Natural killer cell (primary cell): ENCODE measurements around the gene TMEM229A. TPM values are rescaled to one million over a fixed set of nuclear protein-coding genes. Genes with fewer than 3 reads are reported as not detected.

Experiments
- ATAC-seq, 3 donors: fragments of 150-1000 bp in 2 of 3; fragments of 200-7000 bp in 1 of 3; cut with Tn5 transposase; 1 replicate in 1 of 3; 2 replicates in 2 of 3; pipeline ENCODE4 v1.10.0; 2021; ENCODE audit warnings: mild to moderate bottlenecking in 2 of 3, moderate library complexity in 2 of 3
- DNase-seq, 2 donors: peaks; one replicate each; pipeline versions ENCODE4 v3.0.0 to v3.0.0-alpha.2; 2013 to 2021; ENCODE audit warnings: mixed read lengths in 1 of 2
- H3K27ac ChIP-seq: one replicate; pipeline ENCODE4 v1.5.1; 2013; ENCODE audit warnings: mild to moderate bottlenecking, low read length
- H3K27me3 ChIP-seq: one replicate; pipeline ENCODE4 v1.6.1; 2013; ENCODE audit warnings: low read length; ENCODE audit not compliant: control insufficient read depth, insufficient read depth
- H3K36me3 ChIP-seq: one replicate; pipeline ENCODE4 v1.6.1; 2013; ENCODE audit warnings: low read length; ENCODE audit not compliant: control insufficient read depth, insufficient read depth
- H3K4me1 ChIP-seq: one replicate; pipeline ENCODE4 v1.6.1; 2013; ENCODE audit warnings: low read length; ENCODE audit not compliant: control insufficient read depth, insufficient read depth
- H3K4me3 ChIP-seq: one replicate; pipeline ENCODE4 v1.5.1; 2013; ENCODE audit warnings: low read length
- H3K9me3 ChIP-seq: one replicate; pipeline ENCODE4 v1.6.1; 2013; ENCODE audit warnings: low read length; ENCODE audit not compliant: control insufficient read depth, insufficient read depth
- H3K27ac Mint-ChIP-seq, 2 donors: one replicate each; pipeline ENCODE4 v1.8.0; 2022; ENCODE audit warnings: mild to moderate bottlenecking in 2 of 2, mixed read lengths in 2 of 2, moderate library complexity in 1 of 2
- H3K27me3 Mint-ChIP-seq, 2 donors: one replicate each; pipeline ENCODE4 v1.8.0; 2022; ENCODE audit warnings: low read depth in 2 of 2, mixed read lengths in 2 of 2
- H3K36me3 Mint-ChIP-seq: one replicate; pipeline ENCODE4 v1.8.0; 2022; ENCODE audit warnings: mixed read lengths
- H3K4me1 Mint-ChIP-seq, 2 donors: one replicate each; pipeline ENCODE4 v1.8.0; 2022; ENCODE audit warnings: mixed read lengths in 2 of 2
- H3K4me3 Mint-ChIP-seq: one replicate; pipeline ENCODE4 v1.8.0; 2022; ENCODE audit warnings: mild to moderate bottlenecking, moderate library complexity, mixed read lengths
- H3K9me3 Mint-ChIP-seq, 2 donors: one replicate each; pipeline ENCODE4 v1.8.0; 2022; ENCODE audit warnings: mixed read lengths in 2 of 2
- CTCF ChIP-seq: fragments of 200-600 bp; IDR thresholded peaks from one replicate; pipeline ENCODE4 v1.8.0; 2022; ENCODE audit warnings: antibody characterized with exemption
- WGBS: methylation state at CpG from one replicate; pipeline ENCODE4 v1.1.7; 2013; ENCODE audit warnings: missing lambda C conversion rate; ENCODE audit not compliant: insufficient coverage; 5-methylcytosine and 5-hydroxymethylcytosine counted together
- intact Hi-C: fragments of 100-400 bp; cut with micrococcal nuclease; formaldehyde crosslinking; loops from one replicate; pipeline ENCODE4 v1.14.2; 2022
- total RNA-seq, 4 donors: library from RNA; stranded (reverse); fragments of 120-200 nt in 1 of 4; gene quantifications; one replicate each; pipeline versions ENCODE4 v1.2.3 to v1.2.4, GENCODE V29; 2013 to 2022

Gene TMEM229A
- total RNA-seq, 3 donors from 2014 or later (not counting 1 experiment from before 2014, with no cell fraction given): not detected

GRCh38 chr7:124058515-124058914 lies 25.6 kb upstream of the TMEM229A start:
- intact Hi-C loops: no loop called here
- no peaks in the 10 kb centered on the region for H3K36me3 Mint-ChIP-seq
- Histone ChIP-seq H3K9me3 (no peaks in the 10 kb centered on the region), H3K4me1 (no peaks in the 10 kb centered on the region), H3K36me3 (no peaks in the 10 kb centered on the region), H3K4me3 (no peak overlapping the region), H3K27ac (no peak overlapping the region), H3K27me3 (no peaks in the 10 kb centered on the region)
- DNase-seq (no peak), ATAC-seq (no peak)
- WGBS: 83% methylated on average over 1 of the region's 2 CpGs
- no peak overlapping the region for H3K27ac Mint-ChIP-seq
- H3K9me3 Mint-ChIP-seq: peaks cover 4 to 6% of the 10 kb centered on the region in 2 donors
- no peak overlapping the region for H3K4me3 Mint-ChIP-seq
- no peaks in the 10 kb centered on the region for H3K27me3 Mint-ChIP-seq
- TF ChIP-seq CTCF: no peak
- H3K4me1 Mint-ChIP-seq: no peaks in the 10 kb centered on the region

- Histone ChIP-seq H3K9me3 (no peaks in the 10 kb centered on the region), H3K4me3 (no peak overlapping the region), H3K27ac (no peak overlapping the region), H3K27me3 (no peaks in the 10 kb centered on the region), H3K36me3 (no peaks in the 10 kb centered on the region), H3K4me1 (no peaks in the 10 kb centered on the region)
- H3K4me1 Mint-ChIP-seq: no peaks in the 10 kb centered on the region
- peaks cover 2 to 4% of the 10 kb centered on the region in 2 donors for H3K9me3 Mint-ChIP-seq
- no peaks in the 10 kb centered on the region for H3K27me3 Mint-ChIP-seq
- no peak for ATAC-seq
- intact Hi-C loops: no loop called here
- DNase-seq: no peak
- 74% methylated on average over 3 of the region's 5 CpGs for WGBS
- no peak overlapping the region for H3K4me3 Mint-ChIP-seq
- no peak overlapping the region for H3K27ac Mint-ChIP-seq
- H3K36me3 Mint-ChIP-seq: no peaks in the 10 kb centered on the region
- no peak for TF ChIP-seq CTCF
Observed at GRCh38 chr7:124057872-124058271, 25.0 kb upstream of the TMEM229A start.

- no peaks in the 10 kb centered on the region for H3K9me3 ChIP-seq
- no peaks in the 10 kb centered on the region for H3K36me3 ChIP-seq
- no peak for TF ChIP-seq CTCF
- no peak overlapping the region for H3K27ac ChIP-seq
- no peak overlapping the region for H3K4me3 ChIP-seq
- Mint-ChIP-seq H3K4me1 (no peaks in the 10 kb centered on the region), H3K9me3 (peaks cover 2 to 7% of the 10 kb centered on the region in 2 donors), H3K36me3 (no peaks in the 10 kb centered on the region), H3K27me3 (no peaks in the 10 kb centered on the region), H3K27ac (no peak overlapping the region), H3K4me3 (no peak overlapping the region)
- intact Hi-C loops: no loop called here
- H3K4me1 ChIP-seq: no peaks in the 10 kb centered on the region
- DNase-seq (no peak), ATAC-seq (no peak)
- WGBS: no CpG with 5 or more reads among the region's 1 CpG
- H3K27me3 ChIP-seq: no peaks in the 10 kb centered on the region
Observed at GRCh38 chr7:124056234-124056633, 23.4 kb upstream of the TMEM229A start.

- no peak for TF ChIP-seq CTCF
- H3K36me3 Mint-ChIP-seq: no peaks in the 10 kb centered on the region
- no peaks in the 10 kb centered on the region for H3K27me3 Mint-ChIP-seq
- peaks cover 6 to 8% of the 10 kb centered on the region in 2 donors for H3K9me3 Mint-ChIP-seq
- no CpG with 5 or more reads among the region's 1 CpG for WGBS
- ATAC-seq: no peak
- DNase-seq: no peak
- H3K36me3 ChIP-seq: no peaks in the 10 kb centered on the region
- H3K4me1 ChIP-seq: no peaks in the 10 kb centered on the region
- H3K4me1 Mint-ChIP-seq: no peaks in the 10 kb centered on the region
- no peaks in the 10 kb centered on the region for H3K27me3 ChIP-seq
- H3K4me3 ChIP-seq: no peak overlapping the region
- no peak overlapping the region for H3K27ac ChIP-seq
- no peak overlapping the region for H3K27ac Mint-ChIP-seq
- H3K4me3 Mint-ChIP-seq: no peak overlapping the region
- H3K9me3 ChIP-seq: no peaks in the 10 kb centered on the region
- intact Hi-C loops: no loop called here
Observed at GRCh38 chr7:124051681-124052377, 19.0 kb upstream of the TMEM229A start.
